Erythroblast (primary cell): ENCODE results near the gene QSOX1.
A peak's percentile ranks its signal among the peaks of the same experiment; 100 is the strongest.
"Not testable (repeated sequence)": the region's sequence is repeated elsewhere in the genome, so short reads cannot be mapped to it uniquely, and the experiment has no call there.

Experiments used
- DNase-seq, 2 experiments: peaks; one replicate each; lab custom pipeline; 2025; lab: John Stamatoyannopoulos, UW
- GATA1 ChIP-seq: IDR thresholded peaks from 2 replicates; pipeline ENCODE4 v1.6.1; 2011; ENCODE audit warnings: low read depth, mild to moderate bottlenecking, control low read depth, low read length, moderate library complexity
- POLR2A ChIP-seq: IDR thresholded peaks from 2 replicates; pipeline ENCODE4 v1.6.1; 2011; ENCODE audit warnings: mild to moderate bottlenecking, low read length

Gene QSOX1

GRCh38 chr1:180154325-180155181 is at the start of gene QSOX1:
QSOX1 (plus strand) TSS chr1:180154869; CDS start chr1:180154908, 39 bp downstream.
- DNase-seq, result peak; percentile 91 to 95
- peak; percentile 68 for TF ChIP-seq POLR2A
- no peak for TF ChIP-seq GATA1

- no peak for DNase-seq
- no peak for TF ChIP-seq POLR2A
- no peak for TF ChIP-seq GATA1
Measured at GRCh38 chr1:180112091-180112490, 42.6 kb upstream of the QSOX1 start.

- no peak for TF ChIP-seq GATA1
- no peak for TF ChIP-seq POLR2A
- DNase-seq, result no peak
Measured at GRCh38 chr1:180112984-180113647, 41.6 kb upstream of the QSOX1 start.

GRCh38 chr1:180114396-180114945 is 40.2 kb upstream of the QSOX1 start:
- TF ChIP-seq POLR2A (no peak), GATA1 (no peak)
- DNase-seq, result no peak

- DNase-seq, result peak; percentile 30 to 61
- no peak for TF ChIP-seq POLR2A
- TF ChIP-seq GATA1, result no peak
Measured at GRCh38 chr1:180116964-180117763, 37.5 kb upstream of the QSOX1 start.

GRCh38 chr1:180117764-180118116 is 36.9 kb upstream of the QSOX1 start:
- TF ChIP-seq POLR2A, result no peak
- no peak for TF ChIP-seq GATA1
- DNase-seq, result no peak

- DNase-seq, result no peak
Measured at GRCh38 chr1:180119837-180120236, 34.8 kb upstream of the QSOX1 start.

GRCh38 chr1:180123463-180123936 is 31.2 kb upstream of the QSOX1 start:
- peak; percentile 20 to 68 for DNase-seq

More at GRCh38 chr1:180119837-180120236, 34.8 kb upstream of the QSOX1 start:
- no peak for TF ChIP-seq GATA1
- TF ChIP-seq POLR2A, result no peak

GRCh38 chr1:180130651-180131050 is 24.0 kb upstream of the QSOX1 start:
- TF ChIP-seq POLR2A (no peak), GATA1 (no peak)
- no peak for DNase-seq

More at GRCh38 chr1:180123463-180123936, 31.2 kb upstream of the QSOX1 start:
- no peak for TF ChIP-seq GATA1
- TF ChIP-seq POLR2A, result no peak

- TF ChIP-seq POLR2A (no peak), GATA1 (no peak)
- no peak for DNase-seq
Measured at GRCh38 chr1:180131510-180131909, 23.2 kb upstream of the QSOX1 start.

- no peak for DNase-seq
- TF ChIP-seq GATA1, result no peak
- TF ChIP-seq POLR2A, result no peak
Measured at GRCh38 chr1:180133193-180133592, 21.5 kb upstream of the QSOX1 start.

GRCh38 chr1:180133688-180134087 is 21.0 kb upstream of the QSOX1 start:
- DNase-seq, result not testable (repeated sequence)

GRCh38 chr1:180135535-180135934 is 19.1 kb upstream of the QSOX1 start:
- no peak for DNase-seq
- TF ChIP-seq GATA1, result no peak
- TF ChIP-seq POLR2A, result no peak

GRCh38 chr1:180136331-180136967 is 18.2 kb upstream of the QSOX1 start:
- DNase-seq, result no peak
- TF ChIP-seq POLR2A (no peak), GATA1 (no peak)
